Duodenal mucosa (tissue), 2 donors: ENCODE results near the gene GRID2.

ENCODE experiments used
- H3K27ac ChIP-seq: one replicate; pipeline ENCODE4 v1.7.0; 2013; ENCODE audit warnings: low read depth, low read length
- H3K27me3 ChIP-seq, 2 donors: one replicate each; pipeline ENCODE4 v1.7.0; 2013; ENCODE audit warnings: low read length in 2 of 2, control low read depth in 1 of 2; ENCODE audit not compliant: insufficient read depth in 2 of 2, control insufficient read depth in 1 of 2
- H3K36me3 ChIP-seq, 2 donors: one replicate each; pipeline ENCODE4 v1.7.0; 2013; ENCODE audit warnings: low read length in 2 of 2, control low read depth in 1 of 2; ENCODE audit not compliant: insufficient read depth in 2 of 2, control insufficient read depth in 1 of 2
- H3K4me1 ChIP-seq, 2 donors: one replicate each; pipeline ENCODE4 v1.7.0; 2013; ENCODE audit warnings: low read length in 2 of 2, control low read depth in 1 of 2; ENCODE audit not compliant: insufficient read depth in 2 of 2, control insufficient read depth in 1 of 2
- H3K4me3 ChIP-seq, 2 donors: one replicate each; pipeline ENCODE4 v1.7.0; 2013; ENCODE audit warnings: low read length in 2 of 2, low read depth in 1 of 2
- H3K9ac ChIP-seq, 2 donors: one replicate each; pipeline ENCODE4 v1.7.0; 2013; ENCODE audit warnings: low read length in 2 of 2, low read depth in 1 of 2
- H3K9me3 ChIP-seq, 2 donors: one replicate each; pipeline ENCODE4 v1.7.0; 2013; ENCODE audit warnings: low read length in 2 of 2, control low read depth in 1 of 2; ENCODE audit not compliant: control insufficient read depth in 1 of 2

Gene GRID2

GRCh38 chr4:92514627-92515026 lies 210.9 kb downstream of the GRID2 start:
- H3K36me3 ChIP-seq: no peaks in the 10 kb centered on the region
- H3K27ac ChIP-seq: no peak overlapping the region
- no peak overlapping the region for H3K9ac ChIP-seq
- H3K4me1 ChIP-seq: no peaks in the 10 kb centered on the region
- no peaks in the 10 kb centered on the region for H3K27me3 ChIP-seq
- H3K9me3 ChIP-seq: no peaks in the 10 kb centered on the region
- no peak overlapping the region for H3K4me3 ChIP-seq

GRCh38 chr4:92516450-92516849 lies 212.7 kb downstream of the GRID2 start:
- Histone ChIP-seq H3K4me3 (no peak overlapping the region), H3K4me1 (no peaks in the 10 kb centered on the region), H3K9ac (no peak overlapping the region), H3K36me3 (no peaks in the 10 kb centered on the region), H3K27ac (no peak overlapping the region), H3K9me3 (no peaks in the 10 kb centered on the region), H3K27me3 (no peaks in the 10 kb centered on the region)

DNA sequence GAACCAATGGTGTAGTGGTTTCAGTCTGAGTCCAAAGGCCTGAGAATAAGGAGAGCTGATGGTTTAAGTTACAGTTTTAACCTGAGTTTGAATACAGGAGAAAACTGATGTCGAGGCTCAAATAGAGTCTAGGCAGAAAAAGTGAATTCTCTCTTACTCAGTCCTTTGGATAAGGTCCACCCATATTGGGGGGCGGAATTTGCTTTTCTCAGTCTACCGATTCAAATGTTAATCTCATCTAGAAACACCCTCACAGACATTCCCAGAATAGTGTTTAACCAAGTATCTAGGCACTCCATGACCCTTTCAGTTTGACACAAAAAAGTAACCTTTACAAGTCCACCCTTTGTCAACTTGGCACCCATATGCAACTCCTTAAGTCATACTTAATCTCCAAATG lies 216.0 kb downstream of the GRID2 start:
- no peak overlapping the region for H3K27ac ChIP-seq
- H3K4me3 ChIP-seq: no peak overlapping the region
- no peaks in the 10 kb centered on the region for H3K9me3 ChIP-seq
- H3K27me3 ChIP-seq: no peaks in the 10 kb centered on the region
- H3K4me1 ChIP-seq: peaks cover 0 to 17% of the 10 kb centered on the region in 2 donors
- no peak overlapping the region for H3K9ac ChIP-seq
- H3K36me3 ChIP-seq: no peaks in the 10 kb centered on the region

GRCh38 chr4:92520563-92520962 lies 216.8 kb downstream of the GRID2 start:
- Histone ChIP-seq H3K4me3 (no peak overlapping the region), H3K27ac (no peak overlapping the region), H3K36me3 (no peaks in the 10 kb centered on the region), H3K27me3 (no peaks in the 10 kb centered on the region), H3K4me1 (peaks cover 0 to 17% of the 10 kb centered on the region in 2 donors), H3K9me3 (no peaks in the 10 kb centered on the region), H3K9ac (no peak overlapping the region)

DNA sequence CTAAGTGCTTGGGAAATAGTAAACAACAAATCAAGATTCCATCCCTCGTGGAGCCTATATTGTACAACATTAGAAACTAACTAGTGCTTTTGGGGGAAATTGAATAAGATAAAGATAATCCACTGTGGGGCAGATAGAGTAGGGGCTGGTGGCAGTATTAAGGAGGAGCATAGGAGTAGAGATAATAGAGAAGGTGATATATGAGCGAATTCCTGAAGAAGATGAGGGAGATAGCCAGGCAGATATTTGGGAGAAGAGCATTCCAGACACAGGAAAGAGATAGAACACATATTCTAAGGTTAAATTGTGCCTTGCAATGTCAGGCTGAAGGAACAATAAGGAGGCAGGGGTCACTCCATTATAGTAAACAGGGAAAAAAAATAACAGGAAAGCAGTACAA lies 218.2 kb downstream of the GRID2 start:
- no peaks in the 10 kb centered on the region for H3K27me3 ChIP-seq
- H3K36me3 ChIP-seq: no peaks in the 10 kb centered on the region
- peaks cover 0 to 17% of the 10 kb centered on the region in 2 donors for H3K4me1 ChIP-seq
- H3K9me3 ChIP-seq: no peaks in the 10 kb centered on the region
- no peak overlapping the region for H3K4me3 ChIP-seq
- H3K27ac ChIP-seq: no peak overlapping the region
- no peak overlapping the region for H3K9ac ChIP-seq

DNA sequence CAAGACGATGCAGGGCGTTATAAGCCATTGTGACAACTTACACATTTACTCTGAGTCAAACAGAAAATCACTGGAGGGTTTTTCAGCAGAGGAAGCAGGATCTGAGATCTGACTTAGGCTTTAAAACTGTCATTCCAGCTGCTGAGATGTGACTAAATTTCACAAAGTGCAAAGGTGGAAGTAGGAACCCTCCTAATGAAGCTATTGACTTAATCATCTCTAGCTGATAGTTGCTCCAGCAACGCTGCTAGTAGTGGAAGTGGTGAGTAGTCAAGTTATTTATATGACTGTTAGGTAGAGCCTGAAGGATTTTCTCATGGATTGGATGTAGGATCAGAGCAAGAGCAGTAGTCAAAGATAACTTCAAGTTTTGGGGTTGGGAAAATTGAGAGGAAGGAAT lies 218.6 kb downstream of the GRID2 start:
- Histone ChIP-seq H3K4me3 (no peak overlapping the region), H3K9me3 (no peaks in the 10 kb centered on the region), H3K4me1 (peaks cover 0 to 17% of the 10 kb centered on the region in 2 donors), H3K9ac (no peak overlapping the region), H3K27ac (no peak overlapping the region), H3K27me3 (no peaks in the 10 kb centered on the region), H3K36me3 (no peaks in the 10 kb centered on the region)

DNA sequence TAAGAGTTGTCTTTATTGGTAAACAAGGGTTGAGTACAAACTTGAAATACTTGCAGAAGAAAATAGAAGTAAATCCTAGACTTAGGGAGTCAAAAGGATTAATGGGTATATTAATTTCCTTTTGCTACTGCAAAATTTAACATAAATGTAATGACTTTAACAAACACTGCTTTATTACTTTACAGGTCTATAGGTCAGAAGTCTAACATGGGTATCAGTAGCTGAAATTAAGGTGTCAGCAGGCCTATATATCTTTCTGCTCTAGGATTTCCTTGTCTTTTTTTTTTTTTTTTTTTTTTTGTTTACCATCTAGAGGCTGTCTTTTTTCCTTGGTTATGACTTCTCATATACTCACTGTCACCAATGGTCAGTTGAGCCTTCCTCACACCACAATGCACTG lies 220.4 kb downstream of the GRID2 start:
- no peaks in the 10 kb centered on the region for H3K27me3 ChIP-seq

GRCh38 chr4:92528541-92528940 lies 224.8 kb downstream of the GRID2 start:
- H3K27me3 ChIP-seq: no peaks in the 10 kb centered on the region
- H3K4me3 ChIP-seq: no peak overlapping the region
- no peaks in the 10 kb centered on the region for H3K36me3 ChIP-seq
- peaks cover 0 to 6% of the 10 kb centered on the region in 2 donors for H3K4me1 ChIP-seq
- H3K27ac ChIP-seq: no peak overlapping the region
- H3K9ac ChIP-seq: no peak overlapping the region
- no peaks in the 10 kb centered on the region for H3K9me3 ChIP-seq

More for the DNA sequence above, 220.4 kb downstream of the GRID2 start:
- Histone ChIP-seq H3K36me3 (no peaks in the 10 kb centered on the region), H3K9ac (no peak overlapping the region), H3K9me3 (no peaks in the 10 kb centered on the region), H3K4me3 (no peak overlapping the region), H3K27ac (no peak overlapping the region), H3K4me1 (peaks cover 0 to 17% of the 10 kb centered on the region in 2 donors)

DNA sequence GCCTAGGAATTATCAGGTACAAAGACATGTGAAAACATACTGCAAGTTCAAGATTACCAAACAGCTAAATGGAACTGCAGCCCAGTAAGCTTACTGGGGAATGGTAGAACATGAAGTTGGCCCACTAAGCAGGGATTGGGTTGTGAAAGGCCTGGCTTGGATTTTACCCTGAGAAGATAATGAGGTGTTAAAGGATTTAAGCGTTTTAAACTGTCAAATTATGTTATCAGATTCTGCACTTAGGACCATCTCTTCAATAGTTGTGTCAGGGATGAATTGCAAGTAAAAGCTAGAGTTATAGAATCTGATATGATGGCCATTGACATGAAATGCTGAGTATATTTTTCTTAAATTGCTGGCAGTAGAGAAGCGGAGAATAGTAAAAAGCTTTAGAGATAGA lies 225.7 kb downstream of the GRID2 start:
- H3K27me3 ChIP-seq: no peaks in the 10 kb centered on the region
- H3K27ac ChIP-seq: no peak overlapping the region
- no peaks in the 10 kb centered on the region for H3K4me1 ChIP-seq
- H3K9ac ChIP-seq: no peak overlapping the region
- H3K9me3 ChIP-seq: no peaks in the 10 kb centered on the region
- H3K4me3 ChIP-seq: no peak overlapping the region
- H3K36me3 ChIP-seq: no peaks in the 10 kb centered on the region

DNA sequence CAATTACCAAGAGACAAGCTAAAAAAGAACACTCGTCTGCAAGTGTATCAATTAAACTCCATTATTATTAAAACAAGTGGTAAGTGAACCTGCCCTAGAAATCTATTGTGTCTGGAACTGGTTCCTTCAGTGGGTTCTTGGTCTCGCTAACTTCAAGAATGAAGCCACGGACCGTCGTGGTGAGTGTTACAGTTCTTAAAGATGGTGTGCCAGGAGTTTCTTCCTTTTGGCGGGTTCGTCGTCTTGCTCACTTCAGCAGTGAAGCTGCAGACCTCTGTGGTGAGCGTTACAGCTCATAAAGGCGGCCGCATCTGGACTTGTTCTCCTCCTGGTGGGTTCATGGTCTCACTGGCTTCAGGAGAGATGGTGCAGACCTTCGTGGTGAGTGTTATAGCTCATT lies 231.8 kb downstream of the GRID2 start:
- no peaks in the 10 kb centered on the region for H3K36me3 ChIP-seq
- H3K9ac ChIP-seq: no peak overlapping the region
- no peak overlapping the region for H3K27ac ChIP-seq
- no peaks in the 10 kb centered on the region for H3K27me3 ChIP-seq
- no peaks in the 10 kb centered on the region for H3K4me1 ChIP-seq
- H3K4me3 ChIP-seq: no peak overlapping the region
- H3K9me3 ChIP-seq: no peaks in the 10 kb centered on the region

DNA sequence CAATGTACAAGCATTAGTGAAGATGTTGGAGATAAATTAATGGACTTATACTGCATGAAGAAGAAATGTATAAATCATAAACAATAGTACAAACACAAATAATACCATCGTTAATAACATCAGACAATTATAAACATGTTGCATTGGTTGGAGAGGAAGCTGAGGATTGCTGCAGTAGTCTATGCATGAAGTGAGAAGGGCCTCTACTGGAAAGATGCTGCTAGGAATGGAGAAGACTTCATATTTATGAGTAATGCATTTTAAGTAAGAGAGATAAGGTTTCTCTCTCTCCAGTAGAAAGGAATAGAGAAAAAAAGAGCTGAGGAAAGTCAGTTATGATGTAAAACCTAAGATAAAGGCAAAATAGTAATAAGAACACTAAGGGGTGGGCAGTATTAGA lies 247.8 kb downstream of the GRID2 start:
- H3K4me1 ChIP-seq: no peaks in the 10 kb centered on the region

More for the DNA sequence above, 247.8 kb downstream of the GRID2 start:
- no peak overlapping the region for H3K4me3 ChIP-seq
- H3K27ac ChIP-seq: no peak overlapping the region
- H3K27me3 ChIP-seq: no peaks in the 10 kb centered on the region
- no peaks in the 10 kb centered on the region for H3K36me3 ChIP-seq
- H3K9me3 ChIP-seq: no peaks in the 10 kb centered on the region
- no peak overlapping the region for H3K9ac ChIP-seq
